GM10266 (cell line): ENCODE results near the gene OR51V1.
"Not testable (repeated sequence)": the region's sequence is repeated elsewhere in the genome, so short reads cannot be mapped to it uniquely, and the experiment has no call there.

Source experiments
- DNase-seq: peaks from one replicate; pipeline ENCODE4 v3.0.0; 2012; ENCODE audit errors: extremely low spot score
- CTCF ChIP-seq: IDR thresholded peaks from 2 replicates; pipeline ENCODE4 v1.5.1; 2012; ENCODE audit warnings: mild to moderate bottlenecking, low read depth; ENCODE audit not compliant: control insufficient read depth, insufficient read depth; ENCODE audit errors: missing control alignments

The OR51V1 gene

GRCh38 chr11:5171856-5172255, 28.6 kb downstream of the OR51V1 start:
- DNase-seq, result no peak
- TF ChIP-seq CTCF, result no peak

GRCh38 chr11:5165898-5166297, 34.6 kb downstream of the OR51V1 start:
- DNase-seq, result not testable (repeated sequence)

- DNase-seq, result not testable (repeated sequence)
Observed at GRCh38 chr11:5164807-5165206, 35.7 kb downstream of the OR51V1 start.

GRCh38 chr11:5161045-5161444, 39.4 kb downstream of the OR51V1 start:
- not testable (repeated sequence) for DNase-seq

GRCh38 chr11:5160217-5160616, 40.3 kb downstream of the OR51V1 start:
- DNase-seq, result not testable (repeated sequence)

- TF ChIP-seq CTCF, result no peak
- DNase-seq, result no peak
Observed at GRCh38 chr11:5159806-5160205, 40.7 kb downstream of the OR51V1 start.

GRCh38 chr11:5154657-5155056, 45.8 kb downstream of the OR51V1 start, which contains the start of gene OR52A1:
Gene OR52A1, minus strand, starts transcription at chr11:5154757. Its CDS starts 2,388 bp downstream, at chr11:5152369.
- TF ChIP-seq CTCF, result no peak
- DNase-seq, result no peak

GRCh38 chr11:5153574-5154431, 46.7 kb downstream of the OR51V1 start:
- no peak for TF ChIP-seq CTCF
- no peak for DNase-seq

- no peak for DNase-seq
- TF ChIP-seq CTCF, result no peak
Observed at GRCh38 chr11:5151713-5152153, 48.7 kb downstream of the OR51V1 start.
